Brain microvascular endothelial cell (primary cell): ENCODE data around the gene MRPS27.
"Not testable (repeated sequence)": the region's sequence is repeated elsewhere in the genome, so short reads cannot be mapped to it uniquely, and the experiment has no call there.

ENCODE experiments used
- DNase-seq: peaks from one replicate; pipeline ENCODE4 v3.0.0-alpha.2; 2020
- H3K27ac ChIP-seq: fragments of 250-450 bp; sonication (Bioruptor Pico); 2 replicates; pipeline ENCODE4 v1.5.1; 2020; ENCODE audit warnings: mild to moderate bottlenecking, moderate library complexity
- H3K27me3 ChIP-seq: fragments of 250-450 bp; sonication (Bioruptor Pico); replicated peaks from 2 replicates; pipeline ENCODE4 v1.5.1; 2020; ENCODE audit warnings: mild to moderate bottlenecking
- H3K36me3 ChIP-seq: fragments of 250-450 bp; sonication (Bioruptor Pico); replicated peaks from 2 replicates; pipeline ENCODE4 v1.5.1; 2020; ENCODE audit warnings: mild to moderate bottlenecking
- H3K4me3 ChIP-seq: 2 replicates; pipeline ENCODE4 v1.5.1; 2011; ENCODE audit warnings: low read depth, mild to moderate bottlenecking, control low read depth, low read length, moderate library complexity
- in situ Hi-C: cut with HindIII; loops from 2 replicates; pipeline ENCODE4 v1.10.0; 2017; ENCODE audit warnings: low sequenced_read_pairs, low pct_ligation_motif_present
- TF ChIP-seq, protein P1 (sequence below): IDR thresholded peaks from 2 replicates; pipeline ENCODE4 v1.5.1; 2011; ENCODE audit warnings: low read depth, mild to moderate bottlenecking, moderate library complexity, low read length, control low read depth, inconsistent platforms; ENCODE audit errors: missing control alignments

The MRPS27 gene

DNA sequence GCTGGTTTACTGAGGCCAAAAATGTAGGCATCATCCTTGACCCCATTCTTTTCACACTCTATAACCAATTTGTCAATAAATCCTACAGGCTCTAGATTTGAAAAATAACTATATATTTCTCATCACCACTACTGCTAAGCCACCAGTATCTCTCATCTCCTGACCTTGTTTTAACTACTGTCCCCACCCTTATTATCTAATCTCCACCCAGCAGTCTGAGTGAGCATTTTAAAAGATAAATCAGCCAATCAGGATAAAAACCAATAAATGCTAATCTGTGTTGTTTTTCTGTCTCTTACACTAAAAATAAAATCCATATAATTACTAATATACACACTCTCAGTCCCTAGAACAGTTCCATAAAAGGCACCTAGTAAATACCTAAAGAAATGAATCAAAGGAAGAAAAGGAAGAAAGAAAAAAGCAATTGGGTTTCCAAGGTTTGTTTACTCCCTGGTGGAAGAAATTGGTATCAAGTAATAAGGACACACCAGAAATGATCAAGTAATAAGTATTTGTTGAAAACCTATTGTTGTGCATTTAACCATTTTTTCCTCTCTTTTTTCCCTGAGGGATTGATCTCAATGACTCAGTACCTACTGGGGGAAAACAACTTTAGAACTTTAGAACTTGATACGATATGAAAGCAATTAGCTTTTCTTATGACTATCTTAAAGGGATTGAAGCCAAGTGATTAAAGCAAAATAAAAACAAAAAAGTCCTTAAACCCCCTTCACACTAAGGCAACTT lies 19.3 kb downstream of the MRPS27 start:
- Histone ChIP-seq H3K36me3 (no peaks in the 10 kb centered on the region), H3K27me3 (no peaks in the 10 kb centered on the region), H3K4me3 (no peak overlapping the region), H3K27ac (no peak overlapping the region)
- TF ChIP-seq, protein P1, sequence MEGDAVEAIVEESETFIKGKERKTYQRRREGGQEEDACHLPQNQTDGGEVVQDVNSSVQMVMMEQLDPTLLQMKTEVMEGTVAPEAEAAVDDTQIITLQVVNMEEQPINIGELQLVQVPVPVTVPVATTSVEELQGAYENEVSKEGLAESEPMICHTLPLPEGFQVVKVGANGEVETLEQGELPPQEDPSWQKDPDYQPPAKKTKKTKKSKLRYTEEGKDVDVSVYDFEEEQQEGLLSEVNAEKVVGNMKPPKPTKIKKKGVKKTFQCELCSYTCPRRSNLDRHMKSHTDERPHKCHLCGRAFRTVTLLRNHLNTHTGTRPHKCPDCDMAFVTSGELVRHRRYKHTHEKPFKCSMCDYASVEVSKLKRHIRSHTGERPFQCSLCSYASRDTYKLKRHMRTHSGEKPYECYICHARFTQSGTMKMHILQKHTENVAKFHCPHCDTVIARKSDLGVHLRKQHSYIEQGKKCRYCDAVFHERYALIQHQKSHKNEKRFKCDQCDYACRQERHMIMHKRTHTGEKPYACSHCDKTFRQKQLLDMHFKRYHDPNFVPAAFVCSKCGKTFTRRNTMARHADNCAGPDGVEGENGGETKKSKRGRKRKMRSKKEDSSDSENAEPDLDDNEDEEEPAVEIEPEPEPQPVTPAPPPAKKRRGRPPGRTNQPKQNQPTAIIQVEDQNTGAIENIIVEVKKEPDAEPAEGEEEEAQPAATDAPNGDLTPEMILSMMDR: no peak
- DNase-seq: no peak
- in situ Hi-C loops: no loop called here

GRCh38 chr5:72298711-72299110 lies 21.3 kb downstream of the MRPS27 start:
- Histone ChIP-seq H3K27me3 (no peaks in the 10 kb centered on the region), H3K27ac (no peak overlapping the region), H3K36me3 (no peaks in the 10 kb centered on the region), H3K4me3 (no peak overlapping the region)
- TF ChIP-seq, protein P1: no peak
- DNase-seq: no peak
- in situ Hi-C loops: no loop called here

DNA sequence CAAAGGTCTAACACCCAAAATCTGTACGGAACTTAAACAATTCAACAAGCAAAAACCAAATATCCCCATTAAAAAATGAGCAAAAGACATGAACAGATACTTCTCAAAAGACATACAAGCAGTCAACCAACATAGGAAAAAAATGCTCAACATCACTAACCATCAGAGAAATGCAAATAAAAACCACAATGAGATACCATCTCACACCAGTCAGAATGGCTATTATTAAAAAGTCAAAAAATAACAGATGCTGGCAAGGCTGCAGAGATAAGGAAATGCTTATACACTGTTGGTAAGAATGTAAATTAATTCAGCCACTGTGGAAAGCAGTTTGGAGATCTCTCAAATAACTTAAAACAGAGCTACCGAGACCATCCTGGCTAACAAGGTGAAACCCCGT lies 21.9 kb downstream of the MRPS27 start:
- in situ Hi-C loops, H3K4me3 ChIP-seq, H3K36me3 ChIP-seq, DNase-seq, H3K27ac ChIP-seq, H3K27me3 ChIP-seq: not testable (repeated sequence)

DNA sequence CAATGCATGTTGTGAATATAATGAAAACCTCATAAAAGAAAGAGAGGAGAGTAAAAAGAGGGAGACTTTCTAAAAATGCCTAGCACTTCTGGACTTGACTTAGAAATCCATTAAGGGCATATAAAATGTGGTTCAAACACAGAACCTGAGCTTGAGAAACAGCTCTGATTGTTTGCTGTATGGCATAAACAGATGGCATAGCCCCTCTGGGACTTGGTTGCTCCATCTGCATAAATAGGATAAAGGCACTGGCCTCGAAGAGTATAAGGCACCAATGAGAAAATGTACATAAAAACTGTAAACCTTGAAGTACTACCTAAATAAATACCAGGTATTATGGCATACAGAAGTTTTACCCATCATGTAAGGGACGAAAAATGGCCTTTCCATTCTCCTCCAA lies 23.8 kb downstream of the MRPS27 start:
- no peak overlapping the region for H3K27ac ChIP-seq
- H3K27me3 ChIP-seq: no peaks in the 10 kb centered on the region
- no peak overlapping the region for H3K4me3 ChIP-seq
- TF ChIP-seq, protein P1: no peak
- DNase-seq: no peak
- no peaks in the 10 kb centered on the region for H3K36me3 ChIP-seq
- in situ Hi-C loops: no loop called here

GRCh38 chr5:72295539-72295938 lies 24.5 kb downstream of the MRPS27 start:
- no peaks in the 10 kb centered on the region for H3K36me3 ChIP-seq
- H3K4me3 ChIP-seq: no peak overlapping the region
- no peak for DNase-seq
- in situ Hi-C loops: no loop called here
- no peak overlapping the region for H3K27ac ChIP-seq
- TF ChIP-seq, protein P1: no peak
- H3K27me3 ChIP-seq: no peaks in the 10 kb centered on the region

GRCh38 chr5:72294473-72294872 lies 25.6 kb downstream of the MRPS27 start:
- no peak for DNase-seq
- Histone ChIP-seq H3K27ac (no peak overlapping the region), H3K27me3 (no peaks in the 10 kb centered on the region), H3K4me3 (no peak overlapping the region), H3K36me3 (no peaks in the 10 kb centered on the region)
- in situ Hi-C loops: no loop called here
- TF ChIP-seq, protein P1: no peak
